ENCODE results near the gene KRT16. TPM values are rescaled to one million over a fixed set of nuclear protein-coding genes. Genes with fewer than 3 reads are reported as not detected.
A peak's percentile ranks its signal among the peaks of the same experiment; 100 is the strongest.
"Not testable (repeated sequence)": the region's sequence is repeated elsewhere in the genome, so short reads cannot be mapped to it uniquely, and the experiment has no call there.

The KRT16 gene
- total RNA-seq, 1 experiment from 2014 or later, result 42.6 TPM

GRCh38 chr17:41613277-41614082, 913 bp upstream of the KRT16 start:
- Histone ChIP-seq H3K79me2 (ENCODE audit: low read length) (no peaks in the 10 kb centered on the region), H3K27me3 (ENCODE audit: low read length) (no peaks in the 10 kb centered on the region), H3K4me1 (ENCODE audit: insufficient read depth, low read length) (peaks cover 10% of the 10 kb centered on the region), H3K9me3 (ENCODE audit: low read length) (no peaks in the 10 kb centered on the region), H4K20me1 (ENCODE audit: low read length) (no peaks in the 10 kb centered on the region), H3F3A (ENCODE audit: low read length, unreplicated experiment) (no peaks in the 10 kb centered on the region), H3K9me2 (replicated peaks; ENCODE audit: low read length) (no peaks in the 10 kb centered on the region), H3K4me3 (ENCODE audit: low read length) (no peak overlapping the region), H2AFZ (ENCODE audit: low read length) (no peak overlapping the region), H3K4me2 (ENCODE audit: low read length) (peak overlapping the region; percentile 26; the same call in 1 of the 2 replicates), H3K9ac (ENCODE audit: low read length) (no peak overlapping the region), H3K36me3 (ENCODE audit: low read depth, low read length) (no peaks in the 10 kb centered on the region), H3K27ac (ENCODE audit: low read length) (peak overlapping the region; percentile 74)
- ATAC-seq (no peak), DNase-seq (no peak)
- TF ChIP-seq CTCF (conservative IDR thresholded peaks at IDR 0.05; ENCODE audit: low read depth, low read length) (no peak), EZH2phosphoT487 (IDR thresholded peaks at IDR 0.05; ENCODE audit: borderline replicate concordance, low read length) (no peak), EZH2 (IDR thresholded peaks at IDR 0.05; ENCODE audit: low read length, unreplicated experiment) (no peak)
- ChIA-PET CTCF (interaction anchor here (0.6 kb wide), 1 partner anchor 36 kb away, joined by 5 read pairs; no protein-coding TSS in a partner anchor), POLR2A (ENCODE audit: unreplicated experiment) (no interaction called here)
- intact Hi-C loops (cut with micrococcal nuclease), result no loop called here
- no TSS peak for BruUV-seq (replicated peaks)

GRCh38 chr17:41610965-41611640, 1.5 kb downstream of the KRT16 start:
- no peak overlapping the region for H3K27ac ChIP-seq (ENCODE audit: low read length)
- DNase-seq (no peak), ATAC-seq (no peak)
- no peaks in the 10 kb centered on the region for H4K20me1 ChIP-seq (ENCODE audit: low read length)
- no peaks in the 10 kb centered on the region for H3K9me3 ChIP-seq (ENCODE audit: low read length)
- no peak overlapping the region for H3K9ac ChIP-seq (ENCODE audit: low read length)
- peaks cover 10% of the 10 kb centered on the region for H3K4me1 ChIP-seq (ENCODE audit: insufficient read depth, low read length)
- no peaks in the 10 kb centered on the region for H3K36me3 ChIP-seq (ENCODE audit: low read depth, low read length)
- CTCF ChIA-PET, result no interaction called here
- intact Hi-C loops (cut with micrococcal nuclease), result no loop called here
- no peak overlapping the region for H3K4me3 ChIP-seq (ENCODE audit: low read length)
- H3K27me3 ChIP-seq (ENCODE audit: low read length), result no peaks in the 10 kb centered on the region
- no peak overlapping the region for H2AFZ ChIP-seq (ENCODE audit: low read length)
- no peaks in the 10 kb centered on the region for H3K9me2 ChIP-seq (replicated peaks; ENCODE audit: low read length)
- no peaks in the 10 kb centered on the region for H3K79me2 ChIP-seq (ENCODE audit: low read length)
- TF ChIP-seq EZH2phosphoT487 (IDR thresholded peaks at IDR 0.05; ENCODE audit: borderline replicate concordance, low read length), result no peak
- no peak for TF ChIP-seq EZH2 (IDR thresholded peaks at IDR 0.05; ENCODE audit: low read length, unreplicated experiment)
- no peak for TF ChIP-seq CTCF (conservative IDR thresholded peaks at IDR 0.05; ENCODE audit: low read depth, low read length)
- POLR2A ChIA-PET (ENCODE audit: unreplicated experiment), result no interaction called here
- no peak overlapping the region for H3K4me2 ChIP-seq (ENCODE audit: low read length)
- no peaks in the 10 kb centered on the region for H3F3A ChIP-seq (ENCODE audit: low read length, unreplicated experiment)
- no TSS peak for BruUV-seq (replicated peaks)

- H3K4me2 ChIP-seq (ENCODE audit: low read length); H3F3A ChIP-seq (ENCODE audit: low read length, unreplicated experiment); H3K27me3 ChIP-seq (ENCODE audit: low read length); BruUV-seq (replicated peaks); H3K9me2 ChIP-seq (replicated peaks; ENCODE audit: low read length); H3K4me3 ChIP-seq (ENCODE audit: low read length); CTCF ChIA-PET; H3K36me3 ChIP-seq (ENCODE audit: low read depth, low read length); H3K79me2 ChIP-seq (ENCODE audit: low read length); DNase-seq; H2AFZ ChIP-seq (ENCODE audit: low read length); H4K20me1 ChIP-seq (ENCODE audit: low read length); H3K4me1 ChIP-seq (ENCODE audit: insufficient read depth, low read length); H3K27ac ChIP-seq (ENCODE audit: low read length); ATAC-seq; H3K9me3 ChIP-seq (ENCODE audit: low read length); H3K9ac ChIP-seq (ENCODE audit: low read length); POLR2A ChIA-PET (ENCODE audit: unreplicated experiment); intact Hi-C loops (cut with micrococcal nuclease): not testable (repeated sequence)
These were observed 2.5 kb downstream of the KRT16 start for GRCh38 chr17:41610061-41610517.

- H3K4me2 ChIP-seq (ENCODE audit: low read length); H3K4me1 ChIP-seq (ENCODE audit: insufficient read depth, low read length); H3K79me2 ChIP-seq (ENCODE audit: low read length); H3K9me2 ChIP-seq (replicated peaks; ENCODE audit: low read length); intact Hi-C loops (cut with micrococcal nuclease); POLR2A ChIA-PET (ENCODE audit: unreplicated experiment); H3K27me3 ChIP-seq (ENCODE audit: low read length); ATAC-seq; H2AFZ ChIP-seq (ENCODE audit: low read length); DNase-seq; H3K4me3 ChIP-seq (ENCODE audit: low read length); BruUV-seq (replicated peaks); H3K27ac ChIP-seq (ENCODE audit: low read length); H3K36me3 ChIP-seq (ENCODE audit: low read depth, low read length); H4K20me1 ChIP-seq (ENCODE audit: low read length); H3K9me3 ChIP-seq (ENCODE audit: low read length); H3F3A ChIP-seq (ENCODE audit: low read length, unreplicated experiment); H3K9ac ChIP-seq (ENCODE audit: low read length): not testable (repeated sequence)
- CTCF ChIA-PET, result interaction anchor here (0.5 kb wide), 1 partner anchor 12 kb away, joined by 4 read pairs; no protein-coding TSS in a partner anchor
These were observed 5.6 kb downstream of the KRT16 start for GRCh38 chr17:41606930-41607329.
